ENCODE results near the gene ACADL. TPM values are rescaled to one million over a fixed set of nuclear protein-coding genes. Genes with fewer than 3 reads are reported as not detected.

Gene ACADL
- total and polyA plus RNA-seq, 2 of the 13 experiments (the other 11 are each of a cell fraction or from before 2014, with no cell fraction given): not detected

DNA sequence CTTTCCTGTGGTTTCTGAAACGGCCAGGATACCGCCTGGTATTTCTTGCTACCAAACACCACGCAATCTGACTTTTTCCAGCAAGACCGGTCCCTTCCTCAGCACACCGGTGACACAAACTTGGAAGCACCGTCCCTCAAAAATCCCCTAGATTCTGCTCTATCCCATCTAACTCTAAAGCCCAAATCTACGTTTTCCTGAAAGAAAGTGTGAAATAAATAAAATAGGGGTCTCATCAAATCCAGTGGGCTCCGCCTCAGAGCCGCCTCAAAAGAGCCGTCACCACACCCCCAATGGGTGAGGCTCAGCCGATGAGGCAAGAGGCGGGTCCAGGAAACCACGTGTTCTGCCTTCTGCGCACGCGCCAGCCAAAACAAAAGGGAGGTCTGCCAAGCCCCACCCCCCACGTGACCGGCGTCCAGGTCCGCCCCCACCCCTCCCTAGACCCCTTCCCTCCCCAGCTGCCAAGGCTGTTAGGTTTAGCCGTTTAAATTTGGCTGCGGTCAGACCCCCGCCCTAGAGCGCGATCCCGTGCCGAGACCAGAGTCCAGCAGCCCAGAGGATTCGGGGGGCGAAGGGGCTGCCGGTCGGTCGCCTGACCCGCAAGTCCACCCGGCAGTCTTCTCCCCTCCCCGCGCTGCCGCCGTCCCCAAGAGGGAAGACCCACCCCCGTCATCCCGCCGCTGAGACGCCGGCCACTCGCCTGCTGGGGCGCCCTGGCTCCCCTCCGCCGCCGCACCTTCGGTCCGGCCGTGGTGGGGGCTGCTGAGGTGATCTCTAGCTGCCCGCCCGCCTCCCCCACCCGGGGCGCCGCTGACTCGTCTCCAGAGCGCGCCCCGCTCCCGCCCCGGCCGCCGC lies 54.6 kb downstream of the ACADL start (continued):
- TF ChIP-seq ZKSCAN5 (CRISPR knock-in tag; IDR thresholded peaks at IDR 0.05) (no peak), HNRNPLL (IDR thresholded peaks at IDR 0.05; ENCODE audit: low read depth, low read length, poor library complexity, severe bottlenecking) (peak; percentile 20), HCFC1 (IDR thresholded peaks at IDR 0.05; ENCODE audit: low read depth, low read length) (no peak; the same call in 1 of the 2 replicates), ZNF441 (CRISPR knock-in tag; IDR thresholded peaks at IDR 0.05; ENCODE audit: borderline replicate concordance) (0 out of 2 replicates have a peak, but pooled peaks have one; percentile 21), ARNT2 (CRISPR knock-in tag; IDR thresholded peaks at IDR 0.05; ENCODE audit: low read depth) (peak; percentile 85; the same call in 1 of the 2 replicates), MXI1 (IDR thresholded peaks at IDR 0.05; ENCODE audit: borderline replicate concordance, low read depth, low read length) (peak; percentile 63; the same call in 1 of the 3 replicates), ZBTB38 (CRISPR knock-in tag; IDR thresholded peaks at IDR 0.05) (no peak), ZC3H13 (CRISPR knock-in tag; IDR thresholded peaks at IDR 0.05) (0 out of 2 replicates have a peak, but pooled peaks have one; percentile 13), ZNF768 (CRISPR knock-in tag; IDR thresholded peaks at IDR 0.05) (peak; percentile 13; the same call in 1 of the 2 replicates), ETV5 (CRISPR knock-in tag; IDR thresholded peaks at IDR 0.05; ENCODE audit: borderline replicate concordance) (peak; percentile 8; the same call in 1 of the 2 replicates), ZNF343 (CRISPR knock-in tag; IDR thresholded peaks at IDR 0.05) (peak; percentile 55; the same call in 1 of the 2 replicates), GZF1 (CRISPR knock-in tag; IDR thresholded peaks at IDR 0.05) (0 out of 2 replicates have a peak, but pooled peaks have one; percentile 4), NFKBIZ (CRISPR knock-in tag; IDR thresholded peaks at IDR 0.05) (peak; percentile 92), RAD51 (IDR thresholded peaks at IDR 0.05; ENCODE audit: borderline replicate concordance) (peak; percentile 91), RFX3 (CRISPR knock-in tag; IDR thresholded peaks at IDR 0.05) (no peak), GABPA (IDR thresholded peaks at IDR 0.05; ENCODE audit: low read depth, low read length) (no peak; the same call in 1 of the 2 replicates), GABPA (CRISPR knock-in tag; IDR thresholded peaks at IDR 0.05; ENCODE audit: low read depth) (no peak; the same call in 1 of the 2 replicates), ZNF333 (CRISPR knock-in tag; IDR thresholded peaks at IDR 0.05; ENCODE audit: borderline replicate concordance) (no peak), JDP2 (CRISPR knock-in tag; IDR thresholded peaks at IDR 0.05; ENCODE audit: borderline replicate concordance) (no peak)
- TF ChIP-seq, protein P1, sequence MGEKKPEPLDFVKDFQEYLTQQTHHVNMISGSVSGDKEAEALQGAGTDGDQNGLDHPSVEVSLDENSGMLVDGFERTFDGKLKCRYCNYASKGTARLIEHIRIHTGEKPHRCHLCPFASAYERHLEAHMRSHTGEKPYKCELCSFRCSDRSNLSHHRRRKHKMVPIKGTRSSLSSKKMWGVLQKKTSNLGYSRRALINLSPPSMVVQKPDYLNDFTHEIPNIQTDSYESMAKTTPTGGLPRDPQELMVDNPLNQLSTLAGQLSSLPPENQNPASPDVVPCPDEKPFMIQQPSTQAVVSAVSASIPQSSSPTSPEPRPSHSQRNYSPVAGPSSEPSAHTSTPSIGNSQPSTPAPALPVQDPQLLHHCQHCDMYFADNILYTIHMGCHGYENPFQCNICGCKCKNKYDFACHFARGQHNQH (CRISPR knock-in tag; IDR thresholded peaks at IDR 0.05): 0 out of 2 replicates have a peak, but pooled peaks have one; percentile 64
- TF ChIP-seq, protein P2, sequence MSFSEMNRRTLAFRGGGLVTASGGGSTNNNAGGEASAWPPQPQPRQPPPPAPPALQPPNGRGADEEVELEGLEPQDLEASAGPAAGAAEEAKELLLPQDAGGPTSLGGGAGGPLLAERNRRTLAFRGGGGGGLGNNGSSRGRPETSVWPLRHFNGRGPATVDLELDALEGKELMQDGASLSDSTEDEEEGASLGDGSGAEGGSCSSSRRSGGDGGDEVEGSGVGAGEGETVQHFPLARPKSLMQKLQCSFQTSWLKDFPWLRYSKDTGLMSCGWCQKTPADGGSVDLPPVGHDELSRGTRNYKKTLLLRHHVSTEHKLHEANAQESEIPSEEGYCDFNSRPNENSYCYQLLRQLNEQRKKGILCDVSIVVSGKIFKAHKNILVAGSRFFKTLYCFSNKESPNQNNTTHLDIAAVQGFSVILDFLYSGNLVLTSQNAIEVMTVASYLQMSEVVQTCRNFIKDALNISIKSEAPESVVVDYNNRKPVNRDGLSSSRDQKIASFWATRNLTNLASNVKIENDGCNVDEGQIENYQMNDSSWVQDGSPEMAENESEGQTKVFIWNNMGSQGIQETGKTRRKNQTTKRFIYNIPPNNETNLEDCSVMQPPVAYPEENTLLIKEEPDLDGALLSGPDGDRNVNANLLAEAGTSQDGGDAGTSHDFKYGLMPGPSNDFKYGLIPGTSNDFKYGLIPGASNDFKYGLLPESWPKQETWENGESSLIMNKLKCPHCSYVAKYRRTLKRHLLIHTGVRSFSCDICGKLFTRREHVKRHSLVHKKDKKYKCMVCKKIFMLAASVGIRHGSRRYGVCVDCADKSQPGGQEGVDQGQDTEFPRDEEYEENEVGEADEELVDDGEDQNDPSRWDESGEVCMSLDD (CRISPR knock-in tag; IDR thresholded peaks at IDR 0.05; ENCODE audit: borderline replicate concordance): 0 out of 2 replicates have a peak, but pooled peaks have one; percentile 20
- TF ChIP-seq, protein P3, sequence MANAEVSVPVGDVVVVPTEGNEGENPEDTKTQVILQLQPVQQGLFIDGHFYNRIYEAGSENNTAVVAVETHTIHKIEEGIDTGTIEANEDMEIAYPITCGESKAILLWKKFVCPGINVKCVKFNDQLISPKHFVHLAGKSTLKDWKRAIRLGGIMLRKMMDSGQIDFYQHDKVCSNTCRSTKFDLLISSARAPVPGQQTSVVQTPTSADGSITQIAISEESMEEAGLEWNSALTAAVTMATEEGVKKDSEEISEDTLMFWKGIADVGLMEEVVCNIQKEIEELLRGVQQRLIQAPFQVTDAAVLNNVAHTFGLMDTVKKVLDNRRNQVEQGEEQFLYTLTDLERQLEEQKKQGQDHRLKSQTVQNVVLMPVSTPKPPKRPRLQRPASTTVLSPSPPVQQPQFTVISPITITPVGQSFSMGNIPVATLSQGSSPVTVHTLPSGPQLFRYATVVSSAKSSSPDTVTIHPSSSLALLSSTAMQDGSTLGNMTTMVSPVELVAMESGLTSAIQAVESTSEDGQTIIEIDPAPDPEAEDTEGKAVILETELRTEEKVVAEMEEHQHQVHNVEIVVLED (CRISPR knock-in tag; IDR thresholded peaks at IDR 0.05; ENCODE audit: borderline replicate concordance): peak; percentile 40
- TF ChIP-seq, protein P4, sequence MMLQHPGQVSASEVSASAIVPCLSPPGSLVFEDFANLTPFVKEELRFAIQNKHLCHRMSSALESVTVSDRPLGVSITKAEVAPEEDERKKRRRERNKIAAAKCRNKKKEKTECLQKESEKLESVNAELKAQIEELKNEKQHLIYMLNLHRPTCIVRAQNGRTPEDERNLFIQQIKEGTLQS (CRISPR knock-in tag; IDR thresholded peaks at IDR 0.05): 0 out of 2 replicates have a peak, but pooled peaks have one; percentile 24

Data from HepG2 (cell line).